Breast epithelium (tissue), 4 donors: ENCODE measurements around the gene ATG7. TPM values are rescaled to one million over a fixed set of nuclear protein-coding genes. Genes with fewer than 3 reads are reported as not detected.
"Not testable (repeated sequence)": the region's sequence is repeated elsewhere in the genome, so short reads cannot be mapped to it uniquely, and the experiment has no call there.

Experiments used
- DNase-seq, 2 donors: peaks; one replicate each; pipeline ENCODE4 v3.0.0-alpha.2; 2019; ENCODE audit warnings: low spot score in 2 of 2
- H3K27ac ChIP-seq, 2 donors: fragments of 200-600 bp; sonication (generic) in 1 of 2; one replicate each; pipeline ENCODE4 v1.5.1; 2016 to 2019; ENCODE audit warnings: mild to moderate bottlenecking in 1 of 2
- H3K27me3 ChIP-seq, 2 donors: fragments of 200-600 bp; sonication (generic) in 1 of 2; one replicate each; pipeline versions ENCODE4 v1.5.1 to v1.6.0; 2017 to 2019; ENCODE audit warnings: control low read depth in 1 of 2, mild to moderate bottlenecking in 1 of 2
- H3K36me3 ChIP-seq: fragments of 200-600 bp; one replicate; pipeline ENCODE4 v1.5.1; 2019
- H3K4me1 ChIP-seq, 2 donors: fragments of 200-600 bp; sonication (generic); one replicate each; pipeline ENCODE4 v1.5.1; 2016 to 2019; ENCODE audit warnings: control low read depth in 1 of 2
- H3K4me3 ChIP-seq, 3 donors: fragments of 200-600 bp; sonication (generic); 1 replicate in 2 of 3; 2 replicates in 1 of 3; pipeline ENCODE4 v1.5.1; 2016 to 2019; ENCODE audit warnings: mild to moderate bottlenecking in 3 of 3, moderate library complexity in 2 of 3
- H3K9me3 ChIP-seq, 2 donors: fragments of 200-600 bp; sonication (generic) in 1 of 2; one replicate each; pipeline ENCODE4 v1.5.1; 2016 to 2019; ENCODE audit warnings: control low read depth in 1 of 2
- CTCF ChIP-seq, 3 donors: fragments of 450-650 bp; IDR thresholded peaks; one replicate each; pipeline ENCODE4 v1.5.1; 2016 to 2017; ENCODE audit warnings: antibody characterized with exemption in 3 of 3, mild to moderate bottlenecking in 3 of 3, moderate library complexity in 3 of 3
- POLR2A ChIP-seq: fragments of 450-650 bp; IDR thresholded peaks from one replicate; pipeline ENCODE4 v1.6.1; 2016; ENCODE audit warnings: antibody characterized with exemption, mild to moderate bottlenecking, moderate library complexity
- POLR2AphosphoS5 ChIP-seq, 3 donors: sonication (generic); formaldehyde crosslinking; IDR thresholded peaks; one replicate each; pipeline ENCODE4 v1.6.1; 2017; ENCODE audit warnings: antibody characterized with exemption in 3 of 3
- intact Hi-C: fragments of 100-400 bp; cut with DNase I; formaldehyde crosslinking; loops from one replicate; pipeline ENCODE4 v1.15.1; 2023; ENCODE audit warnings: low total_unique reads
- total RNA-seq, 3 donors: library from RNA; depleted of rRNA; stranded (reverse); fragments of >200 nt; gene quantifications; one replicate each; pipeline ENCODE4 v1.1.0, GENCODE V29; 2016

The ATG7 gene
- total RNA-seq, 3 donors from 2014 or later, result 64.9 to 81.9 (median 75.5) TPM

- no peak for DNase-seq
- H3K36me3 ChIP-seq, result no peaks in the 10 kb centered on the region
- intact Hi-C loops, result no loop called here
- peaks cover 6 to 39% of the 10 kb centered on the region in 2 donors for H3K4me1 ChIP-seq
- H3K27me3 ChIP-seq, result no peaks in the 10 kb centered on the region
- peak overlapping the region in 2 of 3 donors; percentile 16 to 29 for H3K4me3 ChIP-seq
- H3K9me3 ChIP-seq, result no peaks in the 10 kb centered on the region
- H3K27ac ChIP-seq, result peak overlapping the region; percentile 86
- TF ChIP-seq POLR2AphosphoS5 (IDR thresholded peaks at IDR 0.05), result no peak
- no peak for TF ChIP-seq POLR2A
- TF ChIP-seq CTCF (IDR thresholded peaks at IDR 0.05), result no peak
Measured at GRCh38 chr3:11591002-11591355, 318.8 kb downstream of the ATG7 start.

GRCh38 chr3:11591391-11592282, 319.4 kb downstream of the ATG7 start:
- peak overlapping the region; percentile 86 for H3K27ac ChIP-seq
- no peaks in the 10 kb centered on the region for H3K27me3 ChIP-seq
- DNase-seq, result peak; percentile 61 to 79
- peak overlapping the region in 2 of 3 donors; percentile 16 to 29 for H3K4me3 ChIP-seq
- peaks cover 6 to 39% of the 10 kb centered on the region in 2 donors for H3K4me1 ChIP-seq
- no peaks in the 10 kb centered on the region for H3K9me3 ChIP-seq
- intact Hi-C loops, result no loop called here
- no peaks in the 10 kb centered on the region for H3K36me3 ChIP-seq
- peak in 2 of 3 donors; percentile 37 to 44 for TF ChIP-seq POLR2AphosphoS5 (IDR thresholded peaks at IDR 0.05)
- no peak for TF ChIP-seq CTCF (IDR thresholded peaks at IDR 0.05)
- TF ChIP-seq POLR2A, result no peak

- no peaks in the 10 kb centered on the region for H3K36me3 ChIP-seq
Measured at GRCh38 chr3:11592445-11593298, 320.5 kb downstream of the ATG7 start.

DNA sequence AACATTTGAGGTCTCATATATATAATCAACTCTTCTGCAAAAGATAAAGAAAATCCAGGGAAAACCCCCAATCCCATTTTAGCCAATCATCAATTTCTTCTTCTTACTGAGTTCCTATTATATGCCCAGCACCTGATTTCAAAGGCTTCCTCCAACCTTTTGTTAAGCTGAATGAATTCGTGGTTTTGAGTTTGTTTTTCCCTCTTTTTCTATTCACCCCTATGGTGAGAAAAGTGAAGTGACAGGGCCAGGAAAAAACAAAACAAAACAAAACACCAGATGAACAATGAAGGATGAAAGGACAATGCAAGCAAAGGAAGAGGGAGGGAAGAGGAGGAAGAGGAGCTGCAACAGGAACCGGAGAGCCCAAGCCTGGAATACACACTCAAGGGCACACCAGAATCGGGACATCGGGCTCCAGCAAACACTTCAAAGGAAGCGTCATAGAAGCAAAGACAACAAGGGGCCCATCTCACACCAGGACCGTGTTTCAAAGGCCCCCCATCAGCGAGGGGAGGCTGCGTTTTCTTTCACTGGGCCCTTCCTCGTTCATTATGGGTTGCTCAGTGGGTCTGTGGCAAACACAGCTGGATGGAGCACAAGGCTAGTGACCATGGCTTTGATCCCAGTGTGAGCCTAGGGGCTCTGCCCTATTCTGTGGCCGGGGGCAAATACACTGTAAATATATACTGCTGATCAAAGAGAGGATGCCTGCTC, 321.3 kb downstream of the ATG7 start:
- Histone ChIP-seq H3K36me3 (no peaks in the 10 kb centered on the region), H3K27me3 (no peaks in the 10 kb centered on the region), H3K9me3 (no peaks in the 10 kb centered on the region), H3K27ac (peak overlapping the region; percentile 36 to 86), H3K4me1 (peaks cover 6 to 39% of the 10 kb centered on the region in 2 donors), H3K4me3 (no peak overlapping the region)
- intact Hi-C loops, result no loop called here
- TF ChIP-seq POLR2A (no peak), POLR2AphosphoS5 (IDR thresholded peaks at IDR 0.05) (no peak), CTCF (IDR thresholded peaks at IDR 0.05) (no peak)
- no peak for DNase-seq

More at GRCh38 chr3:11592445-11593298, 320.5 kb downstream of the ATG7 start:
- Histone ChIP-seq H3K27ac (peak overlapping the region; percentile 86), H3K4me1 (peaks cover 6 to 39% of the 10 kb centered on the region in 2 donors), H3K9me3 (no peaks in the 10 kb centered on the region), H3K27me3 (no peaks in the 10 kb centered on the region), H3K4me3 (peak overlapping the region in 1 of 3 donors; percentile 4)
- TF ChIP-seq CTCF (IDR thresholded peaks at IDR 0.05) (no peak), POLR2A (no peak), POLR2AphosphoS5 (IDR thresholded peaks at IDR 0.05) (no peak)
- DNase-seq, result no peak
- intact Hi-C loops, result no loop called here

DNA sequence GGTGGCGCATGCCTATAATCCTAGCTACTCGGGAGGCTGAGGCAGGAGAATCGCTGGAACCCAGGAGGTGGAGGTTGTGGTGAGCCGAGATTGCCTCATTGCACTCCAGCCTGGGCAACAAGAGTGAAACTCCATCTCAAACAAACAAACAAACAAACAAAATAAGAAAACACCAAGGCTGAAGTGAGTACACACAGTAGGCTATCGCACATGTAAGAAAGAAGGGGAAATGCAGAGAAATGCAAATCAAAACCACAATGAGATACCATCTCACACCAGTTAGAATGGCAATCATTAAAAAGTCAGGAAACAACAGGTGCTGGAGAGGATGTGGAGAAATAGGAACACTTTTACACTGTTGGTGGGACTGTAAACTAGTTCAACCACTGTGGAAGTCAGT, 322.8 kb downstream of the ATG7 start:
- H3K36me3 ChIP-seq, H3K27ac ChIP-seq, DNase-seq, H3K4me3 ChIP-seq, intact Hi-C loops, H3K9me3 ChIP-seq, H3K27me3 ChIP-seq: not testable (repeated sequence)
- peaks cover 6 to 38% of the 10 kb centered on the region in 2 donors for H3K4me1 ChIP-seq
